ENCODE data around the gene GP2. TPM values are rescaled to one million over a fixed set of nuclear protein-coding genes. Genes with fewer than 3 reads are reported as not detected.

GP2 gene
- total RNA-seq = not detected in 2 replicates

DNA sequence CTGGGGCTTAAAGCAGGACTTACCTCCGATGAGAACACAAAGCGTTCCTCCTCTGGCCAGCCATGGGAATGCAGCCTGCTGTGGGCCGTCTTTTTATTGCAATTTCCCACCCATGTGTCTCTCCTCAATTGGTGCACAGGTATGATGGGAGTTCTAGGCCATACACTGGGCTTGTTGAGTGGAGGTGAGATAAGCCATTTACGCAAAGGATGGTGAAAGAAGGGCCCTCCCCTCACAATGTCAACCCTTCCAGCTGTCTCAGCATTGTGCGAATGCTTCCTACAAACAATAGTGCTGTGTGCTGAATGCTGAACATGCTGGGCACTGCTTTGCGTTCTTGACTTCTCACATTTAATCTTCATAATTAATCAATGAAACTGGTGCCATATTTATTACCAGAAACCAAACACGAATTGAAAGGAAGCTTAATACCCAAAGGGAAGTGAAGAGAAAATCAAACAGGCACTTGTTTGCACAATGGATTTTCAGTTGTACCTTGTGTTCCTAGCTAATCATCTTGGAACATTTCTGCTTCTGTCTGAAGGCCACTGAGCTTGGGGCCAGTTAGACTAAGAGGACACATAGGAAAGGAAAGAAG, at the start of gene GP2:
Gene GP2 (minus strand): TSS at position 70 of the 598 bp plus-strand sequence. CDS start 1,082 bp downstream, outside the sequence.
- TF ChIP-seq, protein P1, sequence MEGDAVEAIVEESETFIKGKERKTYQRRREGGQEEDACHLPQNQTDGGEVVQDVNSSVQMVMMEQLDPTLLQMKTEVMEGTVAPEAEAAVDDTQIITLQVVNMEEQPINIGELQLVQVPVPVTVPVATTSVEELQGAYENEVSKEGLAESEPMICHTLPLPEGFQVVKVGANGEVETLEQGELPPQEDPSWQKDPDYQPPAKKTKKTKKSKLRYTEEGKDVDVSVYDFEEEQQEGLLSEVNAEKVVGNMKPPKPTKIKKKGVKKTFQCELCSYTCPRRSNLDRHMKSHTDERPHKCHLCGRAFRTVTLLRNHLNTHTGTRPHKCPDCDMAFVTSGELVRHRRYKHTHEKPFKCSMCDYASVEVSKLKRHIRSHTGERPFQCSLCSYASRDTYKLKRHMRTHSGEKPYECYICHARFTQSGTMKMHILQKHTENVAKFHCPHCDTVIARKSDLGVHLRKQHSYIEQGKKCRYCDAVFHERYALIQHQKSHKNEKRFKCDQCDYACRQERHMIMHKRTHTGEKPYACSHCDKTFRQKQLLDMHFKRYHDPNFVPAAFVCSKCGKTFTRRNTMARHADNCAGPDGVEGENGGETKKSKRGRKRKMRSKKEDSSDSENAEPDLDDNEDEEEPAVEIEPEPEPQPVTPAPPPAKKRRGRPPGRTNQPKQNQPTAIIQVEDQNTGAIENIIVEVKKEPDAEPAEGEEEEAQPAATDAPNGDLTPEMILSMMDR (IDR thresholded peaks at IDR 0.05) = no peak
- DNase-seq (no peak), ATAC-seq (ENCODE audit: low read depth) (no peak)
- no peaks in the 10 kb centered on the region for H3K36me3 Mint-ChIP-seq (ENCODE audit: low read depth)
- CTCF ChIA-PET = no interaction called here
- intact Hi-C loops (cut with micrococcal nuclease) = no loop called here
- no peaks in the 10 kb centered on the region for H3K4me1 Mint-ChIP-seq
- no peak within 1 kb of the TSS for H3K27ac Mint-ChIP-seq
- no peak within 1 kb of the TSS for H3K4me3 Mint-ChIP-seq
- H3K9me3 Mint-ChIP-seq = no peaks in the 10 kb centered on the region
- POLR2A ChIA-PET = no interaction called here
- peaks cover 7% of the 10 kb centered on the region for H3K27me3 Mint-ChIP-seq

DNA sequence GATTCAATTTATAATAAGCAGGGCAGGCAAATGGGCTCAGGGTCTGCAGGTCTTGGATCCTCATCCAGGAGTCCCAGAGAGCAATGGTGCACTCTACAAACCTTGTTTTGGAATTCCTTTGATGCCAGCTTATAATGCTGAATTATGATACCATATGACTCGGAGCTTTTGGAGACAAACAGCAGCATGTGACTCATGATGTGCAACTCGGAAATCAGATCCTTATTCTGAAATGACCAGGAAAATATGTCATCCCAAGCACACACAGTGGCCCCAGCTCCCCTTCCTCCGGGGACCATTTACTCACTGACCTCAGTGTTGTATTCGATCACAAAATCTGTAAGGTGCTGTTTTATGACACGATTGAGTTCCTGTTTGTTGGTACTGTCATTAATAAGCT, 45.4 kb upstream of the GP2 start:
- Mint-ChIP-seq H3K4me3 (no peak overlapping the region), H3K9me3 (no peaks in the 10 kb centered on the region), H3K4me1 (no peaks in the 10 kb centered on the region), H3K27ac (no peak overlapping the region), H3K36me3 (ENCODE audit: low read depth) (no peaks in the 10 kb centered on the region), H3K27me3 (peaks cover 23% of the 10 kb centered on the region)
- DNase-seq (no peak), ATAC-seq (ENCODE audit: low read depth) (no peak)
- CTCF ChIA-PET = no interaction called here
- intact Hi-C loops (cut with micrococcal nuclease) = no loop called here
- TF ChIP-seq, protein P1 (IDR thresholded peaks at IDR 0.05) = no peak
- POLR2A ChIA-PET = no interaction called here

DNA sequence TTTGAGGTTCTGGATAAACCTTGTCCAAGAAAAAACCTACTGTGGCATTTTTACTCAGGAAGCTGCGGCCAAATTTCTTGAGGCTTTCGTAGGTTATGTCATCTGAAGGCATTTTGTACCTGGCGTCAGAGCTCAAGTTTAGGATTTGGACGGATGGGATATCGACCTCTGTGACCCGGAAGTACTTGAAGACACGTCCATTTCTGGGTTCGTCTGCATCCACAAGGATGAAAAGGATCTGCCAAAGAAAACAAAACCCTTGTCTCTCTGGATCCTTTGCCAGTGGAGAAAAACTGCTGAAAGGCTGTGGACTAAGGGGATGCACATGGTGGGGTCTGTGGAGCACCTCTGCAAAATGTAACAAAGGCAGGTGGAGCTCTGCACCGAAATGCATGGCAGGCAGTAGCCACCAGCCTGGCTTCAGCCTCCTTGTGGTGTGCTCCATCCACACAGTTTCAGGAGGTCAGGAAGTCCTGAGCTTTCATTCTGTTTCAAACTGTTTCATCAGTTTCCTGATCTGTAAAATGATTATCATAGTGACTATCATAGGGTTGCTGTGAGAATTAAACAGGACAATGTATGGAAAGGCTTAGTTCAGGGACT, 42.2 kb upstream of the GP2 start:
- Mint-ChIP-seq H3K27ac (no peak overlapping the region), H3K9me3 (no peaks in the 10 kb centered on the region), H3K36me3 (ENCODE audit: low read depth) (no peaks in the 10 kb centered on the region), H3K4me3 (no peak overlapping the region), H3K27me3 (peaks cover 24% of the 10 kb centered on the region), H3K4me1 (no peaks in the 10 kb centered on the region)
- CTCF ChIA-PET = no interaction called here
- intact Hi-C loops (cut with micrococcal nuclease) = no loop called here
- POLR2A ChIA-PET = no interaction called here
- no peak for ATAC-seq (ENCODE audit: low read depth)
- TF ChIP-seq, protein P1 (IDR thresholded peaks at IDR 0.05) = no peak
- no peak for DNase-seq

DNA sequence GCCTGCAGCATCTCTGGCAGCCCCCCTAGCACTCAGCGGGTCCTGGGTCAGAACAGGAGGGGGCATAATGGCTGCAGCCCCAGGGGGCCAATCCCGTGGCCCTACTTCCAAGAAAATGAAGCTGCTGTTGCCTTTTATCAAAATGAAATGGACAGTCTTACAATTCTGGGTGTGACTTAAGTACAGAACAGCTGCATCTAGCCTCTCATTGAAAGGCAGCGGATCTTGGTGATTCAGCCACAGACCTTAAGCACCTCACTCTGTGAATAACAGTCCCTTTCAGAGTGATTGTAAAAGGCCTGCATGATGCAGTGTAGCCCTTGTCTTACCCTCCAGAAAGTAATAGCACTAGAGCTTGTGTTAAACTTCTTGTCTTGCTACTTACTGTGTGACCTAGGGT, 36.7 kb upstream of the GP2 start:
- POLR2A ChIA-PET = no interaction called here
- H3K27me3 Mint-ChIP-seq = peaks cover 15% of the 10 kb centered on the region

DNA sequence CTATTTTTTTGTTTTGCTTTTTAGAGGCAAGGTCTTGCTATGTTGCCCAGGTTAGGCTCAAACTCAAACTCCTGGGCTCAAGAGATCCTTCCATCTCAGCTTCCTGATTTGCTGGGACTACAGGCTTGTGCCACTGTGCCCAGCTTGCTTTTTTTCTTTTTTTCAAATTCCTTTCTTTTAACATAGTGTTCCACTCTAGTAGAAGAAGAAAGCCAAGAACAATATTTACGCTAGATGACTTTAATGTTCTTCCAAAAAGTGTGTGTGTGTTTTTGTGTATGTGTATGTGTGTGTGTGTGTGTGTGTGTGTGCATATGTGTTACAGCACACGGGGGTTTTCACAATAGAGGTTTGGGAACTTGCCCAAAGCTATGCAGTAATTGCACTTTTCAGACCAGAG, 35.9 kb upstream of the GP2 start:
- Mint-ChIP-seq H3K36me3 (ENCODE audit: low read depth) (no peaks in the 10 kb centered on the region), H3K27me3 (peaks cover 12% of the 10 kb centered on the region), H3K27ac (no peak overlapping the region), H3K9me3 (no peaks in the 10 kb centered on the region), H3K4me1 (no peaks in the 10 kb centered on the region), H3K4me3 (no peak overlapping the region)
- intact Hi-C loops (cut with micrococcal nuclease) = no loop called here
- TF ChIP-seq, protein P1 (IDR thresholded peaks at IDR 0.05) = no peak
- ChIA-PET POLR2A (no interaction called here), CTCF (no interaction called here)
- ATAC-seq (ENCODE audit: low read depth) (no peak), DNase-seq (no peak)

More for the DNA sequence above, 36.7 kb upstream of the GP2 start:
- intact Hi-C loops (cut with micrococcal nuclease) = no loop called here
- Mint-ChIP-seq H3K27ac (no peak overlapping the region), H3K4me1 (no peaks in the 10 kb centered on the region), H3K4me3 (no peak overlapping the region), H3K36me3 (ENCODE audit: low read depth) (no peaks in the 10 kb centered on the region), H3K9me3 (no peaks in the 10 kb centered on the region)
- no peak for ATAC-seq (ENCODE audit: low read depth)
- TF ChIP-seq, protein P1 (IDR thresholded peaks at IDR 0.05) = no peak
- CTCF ChIA-PET = no interaction called here
- no peak for DNase-seq

All from activated B cell treated with CpG ODN at 0.5 μM for 24 hours (primary cell).